ENCODE data around the gene ITPR1.

Gene ITPR1

DNA sequence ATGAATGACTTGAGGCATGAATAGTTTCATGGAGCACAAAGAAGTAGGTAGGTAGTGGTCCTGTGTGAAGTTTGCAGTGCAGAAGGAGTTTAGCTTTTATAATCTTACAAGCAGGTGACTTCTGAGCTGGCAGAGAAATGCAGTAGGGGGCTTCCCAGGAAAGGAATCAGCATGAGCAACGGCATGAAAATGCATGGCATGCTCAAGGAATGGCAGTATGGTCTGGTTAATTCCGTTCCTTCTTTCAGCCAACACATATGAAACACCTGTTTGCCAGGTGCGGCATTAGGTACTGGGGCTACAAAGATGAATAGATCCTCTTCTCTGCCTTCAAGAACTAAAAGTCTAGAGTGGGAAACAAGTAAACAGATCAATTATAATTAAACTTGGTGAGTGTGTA is 348.1 kb downstream of the ITPR1 start:
- DNase-seq: no peak

DNA sequence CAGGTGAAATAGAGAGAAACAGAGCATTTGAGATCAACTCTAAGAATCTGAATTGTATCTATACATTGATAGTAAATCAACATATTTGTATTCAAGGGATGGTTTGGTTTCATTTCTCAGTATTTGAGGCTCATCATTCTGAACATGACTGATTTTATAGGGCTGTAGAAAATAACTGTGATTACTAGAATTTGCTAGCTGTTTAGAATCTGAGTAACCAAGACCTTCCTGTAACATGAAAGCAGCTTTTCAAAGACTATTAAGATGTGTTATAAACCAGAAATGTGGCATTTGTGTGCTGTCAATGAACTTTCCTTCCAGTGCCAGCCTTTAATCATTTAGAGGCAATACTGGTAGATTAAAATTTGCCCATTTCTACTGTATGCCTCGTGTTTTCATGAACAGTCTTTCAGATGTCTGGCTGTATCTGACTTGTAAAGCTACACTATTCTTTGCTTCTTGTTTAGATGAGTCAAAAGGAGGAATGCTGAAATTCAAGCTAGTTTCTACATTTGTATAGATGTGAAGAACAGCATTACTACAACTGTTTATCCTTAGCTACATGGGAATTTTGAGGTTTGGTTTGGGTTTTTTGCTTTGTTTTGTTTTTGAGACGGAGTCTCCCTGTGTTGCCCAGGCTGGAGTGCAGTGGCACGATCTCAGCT is 348.8 kb downstream of the ITPR1 start:
- no peak for DNase-seq

DNA sequence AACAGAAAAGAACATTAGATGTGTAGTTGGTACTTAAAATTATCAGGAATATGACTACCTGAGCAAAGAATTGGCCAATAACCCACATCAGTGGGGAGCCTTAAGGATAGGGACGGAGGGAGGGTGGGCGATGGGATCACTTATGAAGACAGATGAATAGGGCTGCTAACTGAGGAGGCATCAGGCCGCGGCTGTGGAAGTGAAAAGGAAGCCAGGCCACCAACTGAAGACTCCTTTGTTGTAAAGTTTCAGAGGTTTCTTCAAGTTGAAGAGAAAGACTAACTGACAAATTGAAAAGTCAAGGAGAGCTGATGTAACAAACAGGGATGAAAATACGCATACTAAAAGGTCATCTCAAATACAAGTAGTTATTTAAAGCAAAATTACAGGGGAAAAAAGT is 350.5 kb downstream of the ITPR1 start:
- DNase-seq: no peak

DNA sequence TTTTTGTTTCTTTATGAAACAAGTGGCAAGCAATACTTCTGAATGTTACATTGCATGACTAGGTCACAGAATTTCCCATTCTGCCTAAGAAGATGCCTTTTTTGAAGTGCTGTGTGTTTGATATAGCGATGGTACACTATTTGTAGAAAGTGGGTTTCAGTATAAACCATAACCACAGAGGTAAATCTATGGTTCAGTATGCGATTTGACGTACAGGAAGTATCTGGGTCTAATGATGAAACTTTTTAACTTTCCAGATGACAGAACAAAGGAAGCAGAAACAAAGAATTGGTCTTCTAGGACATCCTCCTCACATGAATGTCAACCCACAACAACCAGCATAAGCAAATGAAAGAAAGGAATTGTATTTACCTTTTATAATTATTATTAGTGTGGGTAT is 352.7 kb downstream of the ITPR1 start:
- no peak for DNase-seq

DNA sequence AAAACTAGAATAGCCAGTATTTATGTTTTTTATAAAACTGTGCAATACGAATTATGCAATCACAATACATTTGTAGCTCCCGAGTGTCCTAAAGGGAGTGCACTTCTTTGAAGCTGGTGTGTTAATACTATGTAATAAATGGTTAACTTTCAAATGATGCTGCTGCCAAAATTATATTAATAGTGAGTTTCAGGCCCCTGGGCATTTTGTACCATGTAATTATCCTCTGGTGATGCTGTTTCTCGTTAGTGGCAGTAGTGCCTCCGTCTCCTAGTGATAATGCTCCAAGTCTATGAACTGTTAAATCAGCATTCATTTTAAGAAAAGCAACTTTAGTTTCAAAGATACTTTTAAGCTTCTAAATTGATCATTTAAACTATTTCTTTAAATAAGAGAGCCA is 353.4 kb downstream of the ITPR1 start:
- no peak for DNase-seq

DNA sequence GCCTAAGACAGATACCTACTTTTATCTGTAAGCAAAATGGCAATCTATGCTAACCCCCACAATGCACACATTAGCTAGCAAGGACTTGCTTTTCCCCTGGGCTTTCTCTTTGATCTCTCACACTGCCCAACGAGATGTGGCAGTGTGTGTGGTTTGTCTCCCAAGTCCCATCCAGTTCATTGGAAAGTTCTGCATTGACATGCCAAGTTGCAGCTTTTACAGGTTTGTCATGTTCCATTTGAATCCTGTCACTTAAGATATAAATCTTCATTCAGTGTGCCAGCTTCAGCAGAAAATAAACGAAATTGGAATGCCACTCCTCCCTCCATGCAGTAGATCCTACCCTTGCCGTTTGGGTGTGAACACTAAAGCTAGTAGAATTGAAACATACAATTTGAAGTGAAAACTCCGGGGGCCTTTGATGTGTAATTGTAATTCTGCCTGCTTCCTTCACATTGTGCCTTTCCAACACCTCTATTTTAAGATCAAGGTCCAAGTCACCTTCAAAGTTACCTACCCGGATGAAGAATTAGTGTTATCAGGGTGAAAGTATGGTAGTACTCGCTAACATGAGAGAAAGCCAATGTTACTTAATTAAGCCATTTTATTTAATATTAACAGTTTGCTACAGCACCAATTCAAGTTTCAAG is 355.2 kb downstream of the ITPR1 start:
- no peak for DNase-seq

DNA sequence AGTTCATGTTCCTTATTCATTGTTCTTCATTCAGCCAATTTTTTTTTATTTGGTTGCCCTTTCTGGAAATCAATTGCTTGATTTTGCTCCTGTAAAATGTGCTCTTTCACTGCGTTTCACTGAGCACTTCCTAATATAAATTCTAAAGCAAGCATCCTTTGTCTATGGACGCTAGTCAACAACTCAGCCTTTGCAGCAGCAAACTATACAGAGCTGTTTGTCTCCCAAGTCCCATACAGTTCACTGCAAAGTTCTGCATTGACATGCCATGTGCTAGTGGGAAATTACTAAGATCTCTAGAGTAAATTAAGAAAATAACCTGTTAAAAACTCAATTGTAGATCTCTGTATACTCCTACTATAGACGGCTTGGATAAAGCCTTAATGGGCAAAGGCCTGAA is 356.0 kb downstream of the ITPR1 start:
- DNase-seq: no peak

DNA sequence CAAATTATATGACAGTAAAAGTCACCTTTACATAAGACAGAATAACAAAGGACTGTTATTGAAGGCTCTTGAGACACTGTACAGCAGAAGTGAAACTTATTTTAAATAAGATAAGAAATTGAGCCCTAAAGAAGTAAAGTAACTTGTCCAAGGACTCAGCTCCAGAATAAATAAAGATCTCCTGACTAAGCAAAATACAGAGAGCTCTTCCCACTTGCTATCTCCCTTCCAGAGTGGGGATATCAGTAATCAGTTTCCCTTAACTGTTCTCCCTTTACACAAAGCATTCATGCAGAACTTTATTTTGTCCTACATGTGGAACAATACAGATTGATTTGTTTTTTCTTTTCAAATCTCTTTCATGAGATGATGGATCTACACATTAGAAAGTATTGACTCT is 356.6 kb downstream of the ITPR1 start:
- no peak for DNase-seq

DNA sequence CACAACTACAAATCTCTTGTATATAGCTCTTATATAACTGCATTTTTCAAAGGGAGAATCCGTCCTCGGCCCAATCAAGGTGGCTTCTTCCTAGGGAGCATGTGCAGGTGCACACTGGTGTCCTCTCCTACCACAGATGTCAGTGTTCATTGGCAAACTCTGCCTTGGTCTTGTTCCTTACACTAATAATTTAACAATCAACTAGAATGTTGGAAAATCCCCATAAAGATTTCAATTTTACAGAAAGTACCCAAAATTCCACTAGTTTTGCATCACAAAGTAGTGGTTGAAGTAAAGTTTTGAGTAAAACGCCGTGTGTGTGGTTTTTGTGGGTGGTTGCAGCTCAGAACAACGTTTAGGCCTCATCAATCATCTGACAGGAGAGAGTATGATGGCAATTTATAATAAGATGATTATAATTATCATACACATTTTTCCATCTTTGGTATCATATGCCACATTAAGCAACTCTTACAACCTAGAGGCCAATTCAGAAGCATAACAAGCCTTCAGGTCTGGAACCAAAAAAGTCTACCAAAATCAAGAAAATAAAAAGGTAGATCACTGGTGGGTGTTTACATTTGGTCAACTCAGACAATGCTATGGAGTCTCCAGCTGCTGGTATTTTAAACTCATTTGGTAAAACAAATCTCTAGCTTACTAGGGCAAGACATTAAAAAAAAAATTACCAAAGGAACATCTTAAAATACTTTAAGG is 357.2 kb downstream of the ITPR1 start:
- peak; percentile 68 for DNase-seq

DNA sequence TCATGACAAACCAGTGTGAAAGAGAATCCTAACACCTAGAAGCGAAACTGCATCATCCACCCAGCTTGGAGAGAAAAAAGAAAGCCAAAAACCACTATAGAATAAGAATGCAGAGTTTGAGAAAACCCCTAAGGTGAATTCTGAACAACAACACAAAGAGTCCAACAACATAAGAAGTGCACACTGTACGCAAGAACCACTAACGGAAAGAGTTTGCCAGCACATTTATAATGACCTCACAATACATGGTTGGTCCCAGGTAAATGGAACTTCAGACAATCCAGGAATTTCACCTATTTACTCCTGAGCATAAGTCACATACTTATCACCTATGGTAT is 357.7 kb downstream of the ITPR1 start:
- DNase-seq: no peak

DNA sequence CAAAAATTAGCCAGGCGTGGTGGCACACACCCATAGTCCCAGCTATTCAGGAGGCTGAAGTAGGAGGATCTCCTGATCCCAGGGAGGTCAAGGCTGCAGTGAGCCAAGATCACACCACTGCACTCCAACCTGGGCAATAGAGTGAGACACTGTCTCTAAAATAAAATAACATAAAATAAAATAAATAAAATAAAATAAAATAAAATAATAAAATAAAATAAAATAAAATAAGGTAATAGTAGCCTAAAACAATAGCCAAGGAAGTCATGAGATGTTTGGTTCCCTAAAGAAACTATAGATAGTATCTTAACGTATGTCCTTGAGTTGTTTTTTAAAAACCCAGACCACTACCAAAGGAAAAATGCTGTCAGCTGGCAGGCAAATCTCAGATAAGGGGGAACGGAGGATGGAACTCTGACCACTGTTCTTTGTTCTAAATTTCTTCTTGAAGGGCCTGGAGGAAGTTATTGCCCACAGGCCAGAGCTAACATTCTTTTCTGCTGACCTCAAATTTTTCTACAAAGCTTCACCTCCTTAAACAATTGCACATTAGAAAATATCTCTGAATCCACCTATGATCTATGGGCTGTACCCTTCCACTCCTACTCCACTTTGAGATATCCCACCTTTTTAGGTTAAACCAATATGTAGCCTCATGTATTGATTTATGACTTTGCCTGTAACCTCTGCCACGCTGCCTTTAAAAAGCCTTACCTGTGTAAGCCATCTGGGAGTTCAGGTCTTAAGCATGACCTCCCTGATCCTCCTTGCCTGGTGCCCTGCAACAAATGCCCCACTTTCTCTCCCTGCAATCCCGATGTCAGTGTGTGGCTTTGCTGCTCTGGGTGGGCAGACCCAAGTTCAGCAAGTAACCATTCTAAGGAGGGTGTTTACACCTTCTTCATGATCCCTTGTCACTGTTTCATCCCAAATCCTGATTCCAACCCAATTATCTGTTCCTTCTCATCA is 359.9 kb downstream of the ITPR1 start:
- DNase-seq: no peak

DNA sequence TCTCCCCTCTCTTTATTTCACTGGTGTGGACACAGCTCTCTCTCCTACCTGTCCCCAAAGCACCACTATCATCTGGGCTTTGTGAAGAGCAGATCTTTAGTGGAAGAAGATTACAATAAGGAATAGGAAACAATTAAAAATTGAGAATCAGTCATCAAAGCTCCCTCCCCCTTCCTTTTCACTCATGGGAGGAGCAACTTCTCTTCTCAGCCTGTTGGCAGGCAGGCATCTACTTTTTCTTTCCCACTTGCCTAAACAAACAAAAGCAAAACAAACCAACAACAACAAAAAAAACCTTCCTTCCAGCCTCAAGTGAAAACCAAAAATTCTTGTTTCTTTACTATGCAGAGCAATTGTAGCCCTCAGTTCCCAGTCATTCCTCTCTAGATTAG is 360.6 kb downstream of the ITPR1 start:
- no peak for DNase-seq

DNA sequence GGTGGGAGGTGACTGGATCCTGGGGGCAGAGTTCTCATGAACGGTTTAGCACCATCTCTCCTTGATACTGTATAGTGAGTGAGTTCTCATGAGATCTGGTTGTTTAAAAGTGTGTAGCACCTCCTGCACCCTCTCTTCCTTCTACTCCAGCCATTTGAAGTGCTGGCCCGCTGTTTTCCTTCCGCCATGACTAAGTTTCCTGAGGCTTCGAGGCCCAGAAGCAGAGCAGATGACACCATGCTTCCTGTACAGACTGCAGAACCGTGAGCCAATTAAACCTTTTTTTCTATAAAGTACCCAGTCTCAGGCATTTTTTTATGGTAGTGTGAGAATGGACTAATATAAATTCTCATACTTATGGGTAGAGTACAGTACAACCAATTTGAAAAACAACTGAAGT is 362.5 kb downstream of the ITPR1 start:
- DNase-seq: no peak

DNA sequence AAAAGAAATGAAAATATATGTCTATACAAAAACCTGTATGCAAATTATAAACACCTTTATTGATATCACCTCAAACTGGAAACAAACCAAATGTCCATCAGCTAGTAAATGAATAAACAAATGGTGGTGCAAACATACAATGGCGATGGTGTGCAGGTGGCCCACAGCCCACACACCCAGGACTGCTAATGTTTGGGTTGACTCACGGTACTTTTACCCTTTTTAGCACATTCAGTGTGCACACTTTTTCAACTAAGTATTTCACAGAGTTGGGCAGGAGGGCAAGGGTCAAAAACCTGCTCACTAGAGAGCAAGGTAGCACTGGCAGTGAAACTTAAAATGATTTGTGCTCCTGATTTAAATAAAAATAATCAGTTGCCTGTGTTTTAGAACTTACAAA is 363.0 kb downstream of the ITPR1 start:
- DNase-seq: no peak

DNA sequence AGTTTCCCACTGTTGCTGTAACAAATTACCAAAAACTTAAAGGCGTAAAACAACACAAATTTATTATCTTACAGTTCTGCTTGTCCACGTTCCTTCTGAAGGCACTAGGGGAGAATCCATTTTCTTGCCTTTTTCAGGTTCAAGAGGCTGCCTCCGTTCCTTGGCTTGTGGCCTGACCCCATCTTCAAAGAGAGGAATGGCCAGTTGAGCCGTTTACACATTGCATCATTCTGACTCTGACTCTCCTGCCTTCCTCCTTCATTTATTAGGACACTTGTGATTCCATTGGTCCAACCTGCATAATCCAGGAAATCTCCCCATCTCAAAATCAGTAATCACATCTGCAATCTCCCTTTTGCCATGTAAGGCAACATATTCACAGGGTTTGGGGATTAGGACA is 363.4 kb downstream of the ITPR1 start:
- DNase-seq: no peak

DNA sequence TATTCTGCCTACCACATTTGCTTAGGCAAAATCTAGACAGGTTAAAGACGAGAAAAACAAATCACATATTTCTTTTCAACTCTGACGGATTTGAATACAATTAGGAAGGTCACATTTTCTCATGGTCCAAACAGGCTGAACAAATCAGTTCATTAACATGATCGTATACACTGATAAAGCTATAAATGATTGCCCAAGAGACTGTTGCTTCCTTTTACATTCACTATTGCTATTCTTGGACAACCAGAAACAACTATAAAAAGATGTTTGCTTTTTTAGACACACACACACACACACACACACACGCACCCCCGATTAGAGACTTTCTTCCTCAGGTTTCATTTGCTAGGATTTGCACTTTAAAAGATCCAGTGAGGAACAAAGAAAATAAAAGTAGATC is 363.8 kb downstream of the ITPR1 start:
- no peak for DNase-seq

DNA sequence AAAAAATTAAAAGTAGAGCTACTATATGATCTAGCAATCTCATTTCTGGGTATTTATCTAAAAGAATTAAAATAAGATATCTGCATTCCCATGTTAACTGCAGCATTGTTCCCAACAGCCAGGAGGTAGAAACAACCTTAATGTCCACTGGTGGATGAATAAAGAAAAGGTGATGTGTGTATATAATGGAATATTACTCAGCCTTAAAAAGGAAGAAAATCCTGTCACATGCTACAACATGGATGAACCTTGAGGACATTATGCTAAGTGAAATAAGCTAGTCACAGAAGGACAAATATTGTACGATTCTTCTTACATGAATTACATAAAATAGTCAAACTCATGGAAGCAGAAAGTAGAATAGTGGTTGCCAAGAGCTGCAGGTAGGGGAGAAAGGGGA is 366.6 kb downstream of the ITPR1 start:
- DNase-seq: no peak

DNA sequence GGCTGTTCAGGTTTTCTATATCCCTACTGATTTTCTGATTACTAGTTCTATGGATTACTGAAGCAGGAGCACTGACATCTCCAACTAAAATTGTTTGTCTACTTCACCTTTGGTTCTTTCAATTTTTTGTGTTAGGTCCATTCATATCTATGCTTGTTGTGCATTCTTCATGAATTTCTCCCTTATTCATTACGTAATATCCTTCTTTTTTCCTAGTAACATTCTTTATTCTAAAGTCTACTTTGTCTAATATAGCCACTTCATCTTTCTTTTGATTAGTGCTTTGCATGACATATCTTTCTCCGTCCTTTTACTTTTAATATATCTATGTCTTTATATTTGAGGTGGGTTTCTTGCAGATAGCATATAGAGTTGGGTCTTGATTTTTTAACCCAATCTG is 369.8 kb downstream of the ITPR1 start:
- no peak for DNase-seq

DNA sequence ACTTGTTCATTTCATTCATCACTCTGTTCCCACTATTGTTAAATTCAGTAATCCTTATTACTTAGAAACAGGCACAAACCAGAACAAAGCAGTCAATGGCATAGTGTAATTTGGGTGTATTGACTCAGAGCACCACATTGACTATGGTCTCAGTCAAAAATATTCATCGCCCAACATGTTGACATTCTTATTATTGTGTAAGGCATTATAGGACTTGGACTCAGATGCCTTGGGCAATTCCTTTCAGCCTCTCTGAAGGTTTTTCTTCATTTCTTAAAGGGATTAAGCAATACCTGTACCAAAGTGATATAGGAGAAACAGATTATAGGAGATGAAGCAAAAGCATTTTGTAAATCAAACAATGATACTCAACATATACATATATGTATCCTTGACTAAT is 371.4 kb downstream of the ITPR1 start:
- DNase-seq: no peak

DNA sequence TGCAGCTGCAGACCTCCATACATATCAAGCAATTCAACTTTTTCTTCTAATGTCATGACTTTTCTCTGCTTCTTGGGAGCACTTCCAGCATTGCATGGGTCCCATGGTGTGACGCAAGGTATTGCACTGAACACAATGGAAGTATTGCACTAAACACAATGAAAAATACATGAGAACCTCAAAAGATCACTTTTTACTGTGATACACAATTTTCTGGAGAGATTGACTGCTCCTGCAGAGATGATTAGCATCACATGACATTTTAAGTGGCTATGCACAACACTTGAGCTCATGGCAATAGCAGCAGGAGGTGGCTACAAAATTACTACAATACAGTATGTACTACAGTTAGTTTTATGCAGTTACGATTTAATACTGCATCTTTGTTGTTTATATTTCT is 372.6 kb downstream of the ITPR1 start:
- DNase-seq: no peak

DNA sequence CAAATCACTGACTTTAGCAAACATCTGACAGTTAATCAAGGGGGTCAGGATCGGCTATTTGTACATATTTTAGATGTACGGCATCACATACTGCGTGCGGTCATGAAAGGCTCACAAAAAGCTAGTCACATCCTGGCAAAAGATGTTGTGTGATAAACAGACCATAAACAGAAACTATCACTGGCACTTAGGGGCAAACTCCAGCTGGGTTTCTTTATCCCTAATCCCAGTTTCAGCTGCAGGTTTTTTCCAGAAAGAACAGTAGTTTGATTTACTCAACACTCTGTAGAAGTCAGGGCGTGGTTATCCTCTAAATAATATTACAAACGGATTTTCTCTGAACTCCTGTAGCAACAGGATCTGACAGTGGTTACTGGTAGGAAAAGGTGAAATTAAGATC is 373.7 kb downstream of the ITPR1 start:
- DNase-seq: no peak

DNA sequence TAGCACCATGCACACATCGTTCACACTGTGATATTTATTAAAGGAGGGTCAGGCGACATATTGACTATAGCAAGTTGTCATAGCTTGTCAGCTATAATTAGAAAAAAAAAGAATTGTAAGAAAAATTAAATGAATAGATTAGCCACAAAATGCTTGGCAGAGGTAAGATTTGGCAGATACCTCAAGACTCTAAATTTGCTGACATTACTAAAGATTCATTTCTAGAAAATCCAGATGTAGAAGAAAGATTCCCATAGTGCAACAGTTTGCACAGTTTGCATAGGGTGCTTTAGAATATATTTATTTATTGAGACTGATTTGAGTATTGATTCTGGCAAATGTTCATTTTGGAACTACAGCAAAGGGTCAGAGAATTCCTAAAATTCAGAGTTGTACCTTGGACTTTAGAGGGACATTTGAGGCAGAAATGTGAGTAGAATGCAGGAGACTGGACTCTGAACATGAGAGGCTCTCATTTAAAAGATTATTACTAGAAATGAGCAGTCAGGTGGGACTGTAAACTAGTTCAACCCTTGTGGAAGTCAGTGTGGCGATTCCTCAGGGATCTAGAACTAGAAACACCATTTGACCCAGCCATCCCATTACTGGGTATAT is 384.1 kb downstream of the ITPR1 start:
- DNase-seq: no peak

DNA sequence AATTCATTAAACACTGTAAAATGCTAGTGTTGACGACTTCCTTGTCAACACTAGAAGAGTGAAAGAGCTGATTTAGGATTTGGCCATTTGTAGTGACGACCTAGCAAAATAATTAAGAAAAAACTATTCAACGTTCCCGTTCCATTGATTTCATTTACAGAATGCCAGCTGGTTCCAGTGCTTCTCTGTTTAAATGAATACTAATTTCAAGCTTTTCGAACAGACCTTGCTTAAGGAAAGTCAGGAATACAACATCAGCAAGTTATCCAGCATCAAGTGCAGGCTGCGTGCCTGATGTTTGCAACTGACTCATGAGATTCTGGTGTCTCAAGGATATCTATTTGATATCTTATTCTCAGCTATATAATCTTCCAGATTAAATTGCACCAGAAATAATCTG is 387.7 kb downstream of the ITPR1 start:
- no peak for DNase-seq
